GM18498 (cell line): ENCODE measurements around the gene TMC2.
A peak's percentile ranks its signal among the peaks of the same experiment; 100 is the strongest.

Source experiments
- ATAC-seq: cut with Tn5 transposase; IDR thresholded peaks from one replicate; pipeline ENCODE4 v1.9.1; 2021; ENCODE audit warnings: mild to moderate bottlenecking, moderate library complexity; ENCODE audit not compliant: unreplicated experiment

The TMC2 gene

DNA sequence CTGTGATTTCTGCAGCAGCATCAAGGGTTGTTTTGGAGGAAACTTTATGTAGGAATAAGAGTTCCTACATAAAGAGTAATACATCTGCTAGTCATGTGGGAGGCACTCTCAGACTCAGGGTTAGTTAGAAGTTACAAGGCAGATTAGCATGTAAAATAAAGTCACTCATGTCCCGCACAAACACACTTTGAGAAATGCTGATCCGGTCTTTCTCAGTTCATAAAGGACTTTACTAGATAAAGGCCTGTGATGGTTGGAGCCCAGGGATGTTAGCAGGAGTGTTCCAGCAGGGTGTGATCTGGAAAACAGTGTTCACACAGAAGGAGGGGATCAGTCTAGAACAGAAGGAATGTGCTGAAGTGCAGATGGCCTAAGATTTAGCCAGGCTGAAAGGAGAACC lies 83.0 kb downstream of the TMC2 start:
- ATAC-seq: no peak

DNA sequence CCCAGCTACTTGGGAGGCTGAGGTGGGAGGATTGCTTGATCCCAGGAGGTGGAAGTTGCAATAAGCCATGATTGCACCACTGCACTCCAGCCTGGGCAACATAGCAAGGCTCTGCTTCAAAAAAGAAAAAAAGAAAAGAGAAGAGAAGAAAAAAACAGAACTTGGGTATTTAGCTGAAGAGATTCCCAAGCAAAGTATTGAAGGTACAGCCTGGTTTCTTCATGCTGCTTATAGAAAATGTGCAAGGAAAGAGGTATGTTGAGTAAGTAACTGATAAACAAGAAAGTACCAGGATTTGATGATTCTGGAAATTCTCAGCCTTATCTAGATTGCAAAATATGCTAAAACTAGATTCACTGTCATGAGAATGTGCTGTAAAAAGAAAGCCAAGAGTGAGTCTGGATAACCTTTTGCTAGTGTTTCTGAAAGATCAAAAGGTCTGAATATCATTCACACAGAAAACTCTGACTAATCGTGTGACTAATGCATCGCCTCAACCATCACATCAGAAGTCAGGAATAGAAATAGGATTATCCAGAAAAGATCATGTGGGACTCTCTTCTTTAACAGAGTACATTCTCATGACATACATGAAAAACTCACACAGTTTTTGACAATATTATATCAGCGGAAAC lies 83.7 kb downstream of the TMC2 start:
- no peak for ATAC-seq

DNA sequence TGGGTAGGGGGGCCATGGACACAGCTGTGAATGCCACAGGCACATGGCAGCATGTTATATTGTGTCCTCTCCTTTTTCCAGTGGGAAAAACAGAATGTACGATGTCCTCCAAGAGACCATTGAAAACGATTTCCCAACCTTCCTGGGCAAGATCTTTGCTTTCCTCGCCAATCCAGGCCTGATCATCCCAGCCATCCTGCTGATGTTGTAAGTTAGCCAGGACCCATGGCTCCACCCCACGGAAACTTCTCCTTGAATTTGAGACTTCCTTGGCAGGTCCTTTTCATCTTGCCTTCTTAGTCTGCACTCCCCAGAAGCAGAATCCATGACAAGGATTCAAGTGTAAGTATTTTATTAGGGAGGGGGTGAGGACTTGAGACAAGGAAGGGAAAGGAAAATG lies 87.8 kb downstream of the TMC2 start:
- no peak for ATAC-seq

DNA sequence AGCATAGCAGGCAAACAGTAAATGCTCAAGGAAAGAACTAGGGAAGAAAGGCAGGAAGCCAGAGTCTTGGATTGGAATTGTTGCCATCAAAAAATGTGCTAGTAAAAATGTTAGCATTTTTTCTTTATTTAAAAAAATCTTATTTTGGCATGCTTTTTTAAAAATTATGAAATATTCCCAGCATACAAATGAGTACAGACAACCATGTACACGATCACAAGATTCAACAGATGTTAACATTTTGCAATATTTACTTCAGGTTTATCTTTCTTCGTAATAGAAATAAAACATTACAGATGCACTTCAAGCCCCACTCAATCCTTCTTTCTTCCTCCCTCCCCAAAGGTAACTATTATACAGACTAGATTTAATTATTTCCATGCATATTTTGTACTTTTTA lies 88.7 kb downstream of the TMC2 start:
- no peak for ATAC-seq

DNA sequence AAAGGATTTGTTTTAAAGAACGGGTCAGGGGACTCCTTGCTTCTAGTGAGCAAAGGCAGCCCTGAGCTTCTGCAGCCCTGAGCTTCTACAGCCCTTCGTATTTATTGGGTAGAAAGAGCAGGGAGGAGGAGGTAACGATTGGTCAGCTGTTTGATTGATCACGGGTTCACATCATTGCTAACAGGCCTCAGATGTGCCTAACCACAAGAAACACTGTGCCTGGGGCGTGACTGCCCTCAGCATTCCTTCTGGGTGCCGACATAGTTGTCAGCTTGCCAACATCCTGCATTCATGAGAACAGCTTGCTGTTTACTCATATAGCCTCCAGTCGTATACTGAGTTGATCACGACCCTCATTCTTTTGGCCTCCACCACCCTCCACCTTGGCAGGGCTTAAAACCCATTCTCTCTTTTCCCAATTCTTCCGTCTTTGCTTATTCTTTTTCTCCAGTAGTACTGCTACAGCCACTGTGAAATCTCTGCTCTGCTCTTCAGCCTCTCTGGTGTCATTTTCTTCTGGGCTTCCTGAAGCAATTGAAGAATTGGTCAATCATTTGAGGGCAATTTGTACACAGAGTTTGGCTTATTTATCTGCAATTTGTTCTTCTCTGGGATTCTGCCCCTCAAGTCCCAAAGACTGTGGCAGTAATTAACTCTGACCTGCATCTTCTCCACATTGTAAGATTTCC lies 90.6 kb downstream of the TMC2 start:
- ATAC-seq: no peak

DNA sequence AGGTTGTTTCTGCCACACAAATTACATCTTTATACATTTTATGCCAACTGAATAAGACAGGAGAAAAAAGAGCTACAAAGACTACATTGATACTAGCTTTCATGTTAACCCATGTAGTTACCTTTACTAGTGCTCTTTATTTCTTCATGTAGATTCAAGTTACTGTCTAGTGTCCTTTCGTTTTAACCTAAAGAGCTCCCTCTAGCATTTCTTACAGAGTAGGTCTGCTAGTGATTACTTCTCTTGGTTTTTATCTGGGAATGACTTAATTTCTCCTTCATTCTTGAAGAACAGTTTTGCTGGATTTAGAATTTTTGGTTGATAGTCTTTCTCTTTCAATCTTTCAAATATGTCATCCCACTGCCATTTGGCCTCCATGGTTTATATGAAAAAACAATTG lies 94.9 kb downstream of the TMC2 start:
- ATAC-seq: no peak

DNA sequence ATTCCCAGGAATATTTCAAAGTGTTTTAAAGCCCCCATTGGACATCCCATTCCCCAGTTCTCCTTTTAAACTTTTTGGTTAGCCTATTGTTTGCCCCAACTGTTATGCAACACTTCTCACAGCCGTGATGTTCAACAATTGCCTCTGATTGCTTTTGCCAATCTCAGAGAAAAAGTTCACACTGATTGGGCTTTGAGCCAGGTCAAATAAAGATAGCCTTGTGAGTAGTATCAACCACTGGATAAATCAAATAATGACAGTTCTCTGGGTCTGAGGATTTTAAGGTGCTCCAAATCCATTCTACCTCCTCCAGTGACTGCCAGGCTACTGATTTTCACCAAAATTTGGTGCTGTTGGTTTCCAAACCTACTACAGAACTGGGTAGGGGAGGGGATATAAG lies 97.0 kb downstream of the TMC2 start:
- no peak for ATAC-seq

DNA sequence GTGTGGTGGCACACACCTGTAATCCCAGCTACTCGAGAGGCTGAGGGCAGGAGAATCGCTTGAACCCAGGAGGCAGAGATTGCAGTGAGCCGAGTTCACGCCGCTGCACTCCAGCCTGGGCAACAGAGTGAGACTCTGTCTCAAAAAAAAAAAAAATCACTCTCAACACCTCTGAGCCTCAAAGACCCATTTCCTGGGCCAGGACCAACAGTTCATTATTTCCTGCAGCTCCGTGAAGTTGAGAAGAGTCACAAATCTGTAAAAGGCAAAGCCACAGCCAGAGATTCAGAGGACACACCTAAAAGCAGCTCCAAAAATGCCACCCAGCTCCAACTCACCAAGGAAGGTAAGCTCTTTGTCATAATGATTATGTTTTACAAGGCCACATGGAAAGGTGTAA lies 100.9 kb downstream of the TMC2 start:
- no peak for ATAC-seq

DNA sequence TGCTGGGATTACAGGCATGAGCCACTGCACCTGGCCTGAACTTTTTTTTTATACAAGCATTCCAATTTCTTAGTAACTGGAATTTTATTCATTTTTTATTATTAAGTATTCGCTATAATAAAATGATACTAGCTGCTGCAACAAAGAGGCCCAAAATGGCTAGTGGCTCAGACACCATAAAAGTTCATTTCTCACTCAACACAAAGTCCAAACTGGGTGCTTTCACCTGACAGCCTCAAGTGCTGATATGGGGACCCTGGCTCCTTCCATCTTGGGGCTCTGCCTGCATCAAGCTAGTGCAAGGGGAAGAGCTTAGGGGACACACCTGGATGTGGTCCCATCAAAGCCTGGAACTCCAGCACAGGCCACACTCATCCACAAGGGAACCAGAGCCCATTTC lies 103.9 kb downstream of the TMC2 start:
- ATAC-seq: no peak

DNA sequence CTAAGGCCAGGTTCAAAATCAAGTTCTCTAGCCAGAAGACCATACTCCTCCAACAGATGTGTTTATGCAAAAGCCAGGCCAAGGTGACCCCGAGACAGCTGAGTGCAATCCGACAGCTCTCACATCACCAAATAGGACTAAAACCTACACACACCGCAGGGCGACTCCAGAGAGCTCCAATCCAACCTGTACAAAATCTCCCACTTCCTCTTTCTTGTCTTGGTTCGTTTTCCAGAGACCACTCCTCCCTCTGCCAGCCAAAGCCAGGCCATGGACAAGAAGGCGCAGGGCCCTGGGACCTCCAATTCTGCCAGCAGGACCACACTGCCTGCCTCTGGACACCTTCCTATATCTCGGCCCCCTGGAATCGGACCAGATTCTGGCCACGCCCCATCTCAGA lies 104.5 kb downstream of the TMC2 start:
- no peak for ATAC-seq

DNA sequence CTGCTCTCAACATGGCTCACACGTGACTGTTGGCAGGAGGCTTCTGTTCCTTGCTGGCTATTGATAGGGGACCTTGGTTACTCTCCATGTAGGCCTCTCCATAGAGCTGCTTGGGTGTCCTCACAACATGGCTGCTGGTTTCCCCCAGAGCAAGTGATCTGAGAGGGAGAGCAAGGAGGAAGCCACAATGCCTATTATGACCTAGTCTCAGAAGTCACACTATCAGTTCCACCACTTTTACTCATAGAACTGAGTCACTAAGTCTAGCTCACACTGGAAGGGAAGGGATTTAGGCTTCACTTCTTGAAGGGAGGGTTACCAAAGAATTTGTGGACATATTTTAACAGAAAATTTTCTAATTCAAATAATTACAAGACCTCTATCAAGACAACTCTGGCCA lies 107.3 kb downstream of the TMC2 start:
- ATAC-seq: no peak

DNA sequence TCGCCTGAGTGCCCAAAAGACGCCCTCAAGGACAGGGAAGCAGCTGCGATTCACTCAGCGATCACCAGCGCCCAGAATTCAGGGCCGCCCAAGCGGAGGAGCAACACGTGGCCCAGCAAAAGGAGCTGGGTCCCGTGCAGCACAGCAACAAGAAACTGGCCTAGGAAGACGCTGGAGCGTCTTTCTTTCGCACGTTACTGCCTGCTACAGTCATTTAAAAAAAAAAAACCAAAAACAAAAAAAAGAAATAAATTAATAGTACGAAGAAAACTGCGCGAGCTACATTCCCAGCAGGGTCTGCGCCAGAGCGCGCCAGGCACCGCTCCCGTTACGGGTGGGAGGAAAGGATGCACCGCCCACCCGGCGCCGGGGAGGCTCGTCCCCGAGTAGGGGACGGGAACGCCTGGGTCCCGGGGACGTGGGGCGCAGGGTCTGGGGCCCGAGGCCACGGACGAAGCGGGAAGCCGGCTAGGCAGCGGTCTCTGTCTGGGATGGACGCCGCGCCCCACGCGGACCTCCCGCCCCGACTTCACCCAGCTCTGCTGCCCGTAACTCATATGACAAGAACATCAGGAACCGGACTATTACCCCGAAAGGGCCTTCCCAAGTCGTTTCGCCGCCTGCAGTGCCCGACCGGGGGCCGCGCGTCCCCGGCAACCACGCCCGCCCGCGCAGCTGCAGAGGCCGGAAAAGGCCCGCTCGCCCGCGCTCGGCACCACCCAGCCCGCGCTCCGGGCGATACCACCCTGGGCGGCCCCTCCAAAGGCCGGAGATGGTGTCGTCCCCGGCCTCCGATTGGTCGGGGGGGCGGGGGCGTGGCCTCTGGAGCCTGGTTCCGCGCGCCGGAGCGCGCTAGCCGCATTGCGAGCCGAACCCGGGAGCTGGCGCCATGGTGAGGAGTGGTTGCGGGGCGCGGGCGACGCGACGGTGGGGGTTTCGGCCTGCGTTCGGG lies 115.7 kb downstream of the TMC2 start, which contains the start of gene NOP56:
NOP56 (plus strand) TSS at position 861 of the 952 bp plus-strand sequence; CDS start at position 890, 29 bp downstream.
- ATAC-seq: peak; percentile 85

DNA sequence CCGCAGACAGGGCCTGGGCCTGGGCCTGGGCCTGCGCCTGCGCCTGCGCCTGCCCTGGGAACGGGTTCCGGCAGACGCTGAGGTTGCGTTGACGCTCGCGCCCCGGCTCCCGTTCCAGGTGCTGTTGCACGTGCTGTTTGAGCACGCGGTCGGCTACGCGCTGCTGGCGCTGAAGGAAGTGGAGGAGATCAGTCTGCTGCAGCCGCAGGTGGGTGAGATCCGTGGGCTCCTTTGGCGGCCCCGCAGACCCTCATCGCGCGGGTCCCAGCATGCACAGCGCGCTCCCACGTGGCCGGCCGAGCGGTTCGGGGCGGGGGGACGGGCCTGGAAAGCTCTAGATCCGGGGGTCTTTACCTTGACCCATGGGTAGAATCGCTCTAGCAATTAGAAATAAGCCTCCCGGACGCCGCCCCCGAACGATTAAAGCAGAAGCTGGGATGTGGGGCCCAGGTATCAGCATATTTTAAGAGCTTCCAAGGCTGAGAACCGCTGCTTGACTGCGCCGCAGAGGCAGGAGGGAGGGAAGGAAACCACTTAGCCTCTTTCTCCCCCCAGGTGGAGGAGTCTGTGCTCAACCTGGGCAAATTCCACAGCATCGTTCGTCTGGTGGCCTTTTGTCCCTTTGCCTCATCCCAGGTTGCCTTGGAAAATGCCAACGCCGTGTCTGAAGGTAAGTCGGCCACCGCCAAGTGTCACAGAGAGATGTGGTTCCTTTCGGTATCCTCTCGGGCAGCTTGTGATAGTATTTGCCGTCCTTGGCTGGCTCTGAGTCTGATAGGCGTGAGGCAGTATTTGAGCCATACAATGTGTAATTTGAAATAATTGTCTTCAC lies 116.6 kb downstream of the TMC2 start:
- ATAC-seq: peak; percentile 47

DNA sequence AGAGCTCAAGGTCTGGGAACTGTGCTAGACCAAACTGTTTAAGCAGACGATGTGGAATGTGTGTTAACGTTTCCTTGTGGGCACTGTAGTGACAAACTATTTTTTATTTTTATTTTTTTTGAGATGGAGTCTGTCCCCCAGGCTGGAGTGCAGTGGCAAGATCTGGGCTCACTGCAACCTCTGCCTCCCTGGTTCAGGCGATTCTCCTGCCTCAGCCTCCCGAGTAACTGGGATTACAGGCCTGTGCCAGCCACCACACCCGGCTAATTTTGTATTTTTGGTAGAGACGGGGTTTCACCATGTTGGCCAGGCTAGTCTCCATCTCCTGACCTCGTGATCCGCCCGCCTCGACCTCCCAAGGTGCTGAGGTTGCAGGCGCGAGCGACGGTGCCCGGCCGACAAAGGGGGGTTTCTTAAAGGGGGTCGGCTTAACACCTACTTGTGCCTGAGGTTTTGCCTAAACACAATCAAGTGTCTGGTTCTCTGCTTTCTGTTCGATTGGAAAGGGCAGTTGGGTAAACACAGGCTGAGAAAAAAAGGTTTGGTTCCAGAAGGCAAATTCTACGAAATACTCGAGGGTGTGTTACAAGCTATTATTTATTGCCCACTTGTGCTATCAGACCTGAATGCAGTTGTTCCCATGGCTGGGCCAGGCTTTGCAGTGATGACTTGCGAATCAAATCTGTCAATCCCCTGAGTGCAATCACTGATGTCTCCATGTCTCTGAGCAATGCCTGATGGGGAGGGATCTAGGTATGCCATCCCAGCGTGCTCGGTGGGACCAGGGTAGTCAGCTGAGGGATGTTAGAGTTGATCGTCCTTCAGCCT lies 117.4 kb downstream of the TMC2 start:
- no peak for ATAC-seq

DNA sequence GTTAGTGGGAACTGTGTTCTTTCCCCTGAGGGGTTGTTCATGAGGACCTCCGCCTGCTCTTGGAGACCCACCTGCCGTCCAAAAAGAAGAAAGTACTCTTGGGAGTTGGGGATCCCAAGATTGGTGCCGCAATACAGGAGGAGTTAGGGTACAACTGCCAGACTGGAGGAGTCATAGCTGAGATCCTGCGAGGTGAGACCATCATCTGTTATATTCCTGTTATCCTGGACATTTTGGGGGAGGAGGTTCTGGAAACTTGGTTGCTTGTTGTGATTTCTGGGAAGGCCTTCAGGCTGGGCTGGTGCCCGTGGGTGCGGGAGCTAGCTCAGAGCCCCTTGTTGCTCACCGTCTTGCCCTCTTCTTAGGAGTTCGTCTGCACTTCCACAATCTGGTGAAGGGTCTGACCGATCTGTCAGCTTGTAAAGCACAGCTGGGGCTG lies 118.0 kb downstream of the TMC2 start:
- ATAC-seq: no peak

DNA sequence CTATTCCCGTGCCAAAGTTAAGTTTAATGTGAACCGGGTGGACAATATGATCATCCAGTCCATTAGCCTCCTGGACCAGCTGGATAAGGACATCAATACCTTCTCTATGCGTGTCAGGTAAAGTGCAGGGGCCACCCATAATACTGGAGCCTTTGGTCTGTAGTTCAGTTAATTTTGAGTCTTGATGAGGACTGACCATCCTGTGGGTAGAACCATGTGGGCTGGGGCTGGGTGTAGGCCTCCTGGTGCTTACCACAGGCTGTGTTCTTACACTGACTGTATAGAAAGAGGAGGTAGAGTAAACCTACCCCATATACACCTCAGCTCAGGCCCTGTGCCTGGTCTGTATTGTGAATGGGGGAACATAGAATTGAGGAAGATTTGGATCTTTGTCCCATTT lies 118.5 kb downstream of the TMC2 start:
- ATAC-seq: no peak

DNA sequence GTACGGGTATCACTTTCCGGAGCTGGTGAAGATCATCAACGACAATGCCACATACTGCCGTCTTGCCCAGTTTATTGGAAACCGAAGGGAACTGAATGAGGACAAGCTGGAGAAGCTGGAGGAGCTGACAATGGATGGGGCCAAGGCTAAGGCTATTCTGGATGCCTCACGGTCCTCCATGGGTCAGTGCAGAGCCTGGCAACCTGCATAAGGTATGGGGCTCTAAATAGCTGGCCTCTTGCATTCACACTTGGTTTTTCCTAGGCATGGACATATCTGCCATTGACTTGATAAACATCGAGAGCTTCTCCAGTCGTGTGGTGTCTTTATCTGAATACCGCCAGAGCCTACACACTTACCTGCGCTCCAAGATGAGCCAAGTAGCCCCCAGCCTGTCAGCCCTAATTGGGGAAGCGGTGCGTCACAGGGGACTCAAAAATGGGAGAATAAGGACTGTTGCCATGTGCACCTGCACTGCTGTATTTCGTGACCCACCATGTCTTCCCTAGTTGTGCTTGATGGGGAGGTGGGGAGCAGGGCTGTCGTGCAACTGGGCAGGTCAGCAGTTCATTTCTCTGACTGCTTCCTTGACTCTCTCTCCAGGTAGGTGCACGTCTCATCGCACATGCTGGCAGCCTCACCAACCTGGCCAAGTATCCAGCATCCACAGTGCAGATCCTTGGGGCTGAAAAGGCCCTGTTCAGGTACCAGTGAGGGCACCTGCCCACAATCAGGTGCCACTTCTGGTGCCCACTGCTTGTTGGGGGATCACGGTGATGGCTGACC lies 119.2 kb downstream of the TMC2 start:
- ATAC-seq: no peak

DNA sequence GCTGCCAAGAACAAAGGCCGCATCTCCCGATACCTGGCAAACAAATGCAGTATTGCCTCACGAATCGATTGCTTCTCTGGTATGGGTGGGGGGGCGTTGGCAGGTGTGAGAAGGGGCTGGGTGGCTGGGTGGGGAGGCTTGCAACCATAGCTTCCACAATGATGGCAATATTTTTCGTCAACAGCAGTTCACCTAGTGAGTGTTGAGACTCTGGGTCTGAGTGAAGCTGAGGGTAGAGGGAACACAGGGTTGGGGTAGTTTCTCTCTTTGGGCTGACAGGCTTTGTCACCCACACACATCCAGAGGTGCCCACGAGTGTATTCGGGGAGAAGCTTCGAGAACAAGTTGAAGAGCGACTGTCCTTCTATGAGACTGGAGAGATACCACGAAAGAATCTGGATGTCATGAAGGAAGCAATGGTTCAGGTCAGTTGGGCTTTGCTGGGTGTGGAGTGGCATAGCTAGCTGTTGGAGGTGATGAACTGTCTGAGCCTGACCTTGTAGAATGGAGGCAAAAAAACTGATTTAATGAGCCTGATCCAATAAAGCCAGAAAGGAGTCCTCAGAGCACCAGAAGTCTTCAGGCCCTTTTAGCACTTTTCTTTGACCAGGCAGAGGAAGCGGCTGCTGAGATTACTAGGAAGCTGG lies 120.2 kb downstream of the TMC2 start:
- ATAC-seq: no peak

DNA sequence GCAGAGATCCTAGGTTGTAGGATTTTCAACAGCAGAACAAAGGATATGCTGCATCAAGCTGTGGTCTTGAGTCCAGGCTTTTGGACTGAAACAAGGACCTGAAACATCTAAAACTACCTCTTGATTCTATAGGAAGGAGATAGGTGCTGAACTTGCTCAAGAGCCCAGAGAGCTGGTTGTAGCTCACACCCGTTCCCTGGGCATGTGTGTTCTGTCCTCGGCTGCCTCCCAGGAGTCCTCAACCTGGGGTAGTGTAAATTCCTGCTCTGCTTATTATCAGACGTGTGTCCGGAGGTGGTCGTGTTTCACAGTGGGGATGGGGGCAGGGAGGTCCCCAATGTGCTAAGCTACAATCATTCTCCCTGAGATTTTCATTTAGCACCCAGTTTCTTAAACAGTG lies 120.9 kb downstream of the TMC2 start:
- no peak for ATAC-seq
